ENCODE results near the gene PIK3R5. TPM values are rescaled to one million over a fixed set of nuclear protein-coding genes. Genes with fewer than 3 reads are reported as not detected.
"Not testable (repeated sequence)": the region's sequence is repeated elsewhere in the genome, so short reads cannot be mapped to it uniquely, and the experiment has no call there.

Gene PIK3R5
- total RNA-seq, 3 donors from 2014 or later: 8.4 to 17.8 (median 13.6) TPM

- H3K4me1 Mint-ChIP-seq (ENCODE audit: low read depth): peaks cover 10% of the 10 kb centered on the region
Observed at GRCh38 chr17:8997994-8998628, 32.6 kb upstream of the PIK3R5 start.

DNA sequence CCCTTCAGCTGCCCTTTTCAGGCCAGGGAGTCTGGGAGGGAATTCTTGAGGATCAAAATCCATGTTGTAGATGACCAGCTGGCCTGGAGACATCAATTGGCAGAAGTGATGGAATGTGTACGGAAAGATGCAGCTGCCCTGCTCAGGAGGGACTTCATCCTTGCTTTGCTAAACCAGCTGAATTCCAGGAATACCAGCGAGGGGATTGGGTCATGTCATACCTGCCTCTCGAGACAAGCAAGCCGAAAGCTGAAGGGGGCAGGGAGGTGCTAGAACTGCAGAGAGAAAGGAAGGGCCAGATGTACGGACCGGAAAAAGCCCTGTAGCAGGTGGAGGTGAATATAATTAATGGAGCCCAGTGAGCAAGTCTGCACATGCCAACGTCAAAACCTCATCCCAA, 30.2 kb upstream of the PIK3R5 start:
- DNase-seq (no peak), ATAC-seq (no peak)
- H3K9me3 Mint-ChIP-seq: no peaks in the 10 kb centered on the region
- H3K4me1 Mint-ChIP-seq (ENCODE audit: low read depth): peaks cover 4% of the 10 kb centered on the region
- no peaks in the 10 kb centered on the region for H3K36me3 Mint-ChIP-seq (ENCODE audit: insufficient read depth)
- H3K27me3 Mint-ChIP-seq (ENCODE audit: low read depth): peaks cover 12% of the 10 kb centered on the region
- no peak overlapping the region for H3K4me3 Mint-ChIP-seq

More at GRCh38 chr17:8997994-8998628, 32.6 kb upstream of the PIK3R5 start:
- DNase-seq (peak; percentile 79), ATAC-seq (peak; percentile 72 to 77)
- no peaks in the 10 kb centered on the region for H3K9me3 Mint-ChIP-seq
- H3K27me3 Mint-ChIP-seq (ENCODE audit: low read depth): peaks cover 30% of the 10 kb centered on the region
- H3K36me3 Mint-ChIP-seq (ENCODE audit: insufficient read depth): no peaks in the 10 kb centered on the region
- H3K4me3 Mint-ChIP-seq: no peak overlapping the region

DNA sequence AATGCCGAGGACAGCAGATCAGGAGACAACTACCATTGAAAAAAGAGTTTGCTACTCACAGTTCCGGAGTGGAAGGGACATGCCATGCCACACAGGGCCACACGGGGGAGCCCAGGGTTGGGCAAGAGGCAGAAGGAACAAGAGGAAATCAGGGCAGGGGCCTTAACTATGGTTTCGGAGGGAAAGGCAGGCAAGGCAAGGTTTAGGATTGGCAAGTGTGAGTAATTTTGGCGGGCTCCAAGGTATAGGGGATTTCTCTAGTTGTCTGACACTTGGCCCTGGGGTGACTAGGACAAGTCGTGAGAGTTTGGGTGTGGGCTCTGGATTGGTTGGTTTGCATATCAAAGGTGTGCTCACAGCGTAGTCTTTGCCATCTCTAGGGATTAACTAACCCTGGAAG, 28.8 kb upstream of the PIK3R5 start:
- DNase-seq (peak; percentile 56), ATAC-seq (peak; percentile 36 to 54)
- H3K9me3 Mint-ChIP-seq: no peaks in the 10 kb centered on the region
- peaks cover 4% of the 10 kb centered on the region for H3K4me1 Mint-ChIP-seq (ENCODE audit: low read depth)
- peaks cover 2% of the 10 kb centered on the region for H3K27me3 Mint-ChIP-seq (ENCODE audit: low read depth)
- H3K36me3 Mint-ChIP-seq (ENCODE audit: insufficient read depth): no peaks in the 10 kb centered on the region
- no peak overlapping the region for H3K4me3 Mint-ChIP-seq

- Mint-ChIP-seq H3K4me3 (no peak overlapping the region), H3K27me3 (ENCODE audit: low read depth) (no peaks in the 10 kb centered on the region), H3K36me3 (ENCODE audit: insufficient read depth) (no peaks in the 10 kb centered on the region), H3K9me3 (peaks cover 5% of the 10 kb centered on the region), H3K4me1 (ENCODE audit: low read depth) (peaks cover 4% of the 10 kb centered on the region)
- peak; percentile 72 to 77 for ATAC-seq
- peak; percentile 63 for DNase-seq
Observed at GRCh38 chr17:8991514-8992285, 26.2 kb upstream of the PIK3R5 start.

GRCh38 chr17:8988263-8988935, 22.9 kb upstream of the PIK3R5 start:
- H3K4me3 Mint-ChIP-seq; H3K9me3 Mint-ChIP-seq; DNase-seq; H3K27me3 Mint-ChIP-seq (ENCODE audit: low read depth); ATAC-seq; H3K36me3 Mint-ChIP-seq (ENCODE audit: insufficient read depth): not testable (repeated sequence)
- H3K4me1 Mint-ChIP-seq (ENCODE audit: low read depth): peaks cover 15% of the 10 kb centered on the region

DNA sequence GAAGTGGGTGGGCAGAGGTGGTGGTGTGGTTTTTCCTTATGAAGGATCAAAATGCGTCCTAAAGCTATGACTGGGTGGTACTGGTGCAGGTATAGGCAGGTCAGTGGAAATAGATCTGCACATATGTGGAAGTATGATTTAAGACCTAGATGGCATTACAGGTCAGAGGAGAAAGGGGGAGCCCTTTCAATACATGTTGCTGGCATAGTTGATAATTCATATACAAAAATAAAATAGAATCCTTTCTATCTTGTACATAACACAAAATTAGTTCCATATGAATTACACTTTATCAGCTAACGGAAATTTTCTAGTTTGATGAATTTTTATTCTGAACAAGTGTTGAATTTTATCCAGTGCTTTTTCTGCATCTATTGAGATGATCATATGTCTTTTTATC, 20.8 kb upstream of the PIK3R5 start:
- H3K4me1 Mint-ChIP-seq (ENCODE audit: low read depth): peaks cover 13% of the 10 kb centered on the region
- ATAC-seq: no peak
- no peak overlapping the region for H3K4me3 Mint-ChIP-seq
- no peaks in the 10 kb centered on the region for H3K27me3 Mint-ChIP-seq (ENCODE audit: low read depth)
- DNase-seq: no peak
- no peaks in the 10 kb centered on the region for H3K36me3 Mint-ChIP-seq (ENCODE audit: insufficient read depth)
- peaks cover 5% of the 10 kb centered on the region for H3K9me3 Mint-ChIP-seq

DNA sequence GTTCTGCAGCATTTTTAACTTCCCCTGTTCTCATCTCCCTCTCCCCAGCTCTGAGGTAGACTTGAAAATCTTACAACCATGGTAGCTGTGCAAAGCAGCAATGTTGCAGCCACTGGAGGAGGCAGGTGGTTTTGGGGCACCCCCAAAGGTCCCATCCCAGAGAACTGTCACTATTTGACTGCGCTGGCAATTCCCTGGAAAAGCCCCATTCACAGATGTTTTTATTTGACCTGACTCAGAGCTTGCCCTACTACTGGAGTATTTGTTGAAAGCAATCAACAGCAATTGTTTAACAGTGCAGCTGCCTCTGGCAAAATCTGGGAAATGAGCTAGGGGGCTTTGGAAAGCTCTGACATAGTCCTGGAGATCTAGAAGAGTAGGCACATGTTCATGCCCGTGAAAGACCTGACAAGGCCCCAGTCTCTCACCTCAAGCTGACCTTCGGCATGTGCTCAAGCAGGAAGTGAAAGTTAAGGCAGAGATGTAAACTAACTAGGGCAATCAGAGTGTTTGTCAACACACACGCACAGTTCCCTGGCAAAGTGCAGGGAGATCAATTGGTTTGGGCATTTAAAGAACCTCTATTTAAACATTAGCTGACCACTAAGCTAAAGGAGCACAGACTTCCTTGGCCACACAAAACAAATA, 19.7 kb upstream of the PIK3R5 start:
- ATAC-seq: no peak
- peaks cover 12% of the 10 kb centered on the region for H3K4me1 Mint-ChIP-seq (ENCODE audit: low read depth)
- no peak for DNase-seq

DNA sequence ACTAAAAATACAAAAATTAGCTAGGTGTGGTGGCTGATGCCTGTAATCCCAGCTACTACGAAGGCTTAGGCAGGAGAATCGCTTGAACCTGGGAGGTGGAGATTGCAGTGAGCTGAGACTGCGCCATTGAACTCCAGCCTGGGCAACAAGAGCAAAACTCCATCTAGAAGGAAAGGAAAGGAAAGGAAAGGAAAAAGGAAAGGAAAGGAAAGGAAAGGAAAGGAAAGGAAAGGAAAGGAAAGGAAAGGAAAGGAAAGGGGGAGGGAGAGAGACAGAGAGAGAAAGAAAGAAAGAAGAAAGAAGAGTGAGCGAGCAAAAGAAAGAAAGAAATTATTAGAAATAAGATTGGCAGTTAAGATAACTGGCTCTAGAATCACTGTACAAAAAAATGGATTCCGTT, 18.7 kb upstream of the PIK3R5 start:
- not testable (repeated sequence) for H3K4me3 Mint-ChIP-seq; H3K9me3 Mint-ChIP-seq; ATAC-seq; H3K36me3 Mint-ChIP-seq (ENCODE audit: insufficient read depth); H3K27me3 Mint-ChIP-seq (ENCODE audit: low read depth); DNase-seq
- H3K4me1 Mint-ChIP-seq (ENCODE audit: low read depth): peaks cover 12% of the 10 kb centered on the region

More for the DNA sequence above, 19.7 kb upstream of the PIK3R5 start:
- Mint-ChIP-seq H3K4me3 (no peak overlapping the region), H3K36me3 (ENCODE audit: insufficient read depth) (no peaks in the 10 kb centered on the region), H3K9me3 (peaks cover 5% of the 10 kb centered on the region), H3K27me3 (ENCODE audit: low read depth) (no peaks in the 10 kb centered on the region)

GRCh38 chr17:8981443-8981842, 15.9 kb upstream of the PIK3R5 start:
- Mint-ChIP-seq H3K4me1 (ENCODE audit: low read depth) (peaks cover 12% of the 10 kb centered on the region), H3K36me3 (ENCODE audit: insufficient read depth) (no peaks in the 10 kb centered on the region), H3K9me3 (no peaks in the 10 kb centered on the region), H3K4me3 (no peak overlapping the region), H3K27me3 (ENCODE audit: low read depth) (no peaks in the 10 kb centered on the region)
- DNase-seq (no peak), ATAC-seq (no peak)

DNA sequence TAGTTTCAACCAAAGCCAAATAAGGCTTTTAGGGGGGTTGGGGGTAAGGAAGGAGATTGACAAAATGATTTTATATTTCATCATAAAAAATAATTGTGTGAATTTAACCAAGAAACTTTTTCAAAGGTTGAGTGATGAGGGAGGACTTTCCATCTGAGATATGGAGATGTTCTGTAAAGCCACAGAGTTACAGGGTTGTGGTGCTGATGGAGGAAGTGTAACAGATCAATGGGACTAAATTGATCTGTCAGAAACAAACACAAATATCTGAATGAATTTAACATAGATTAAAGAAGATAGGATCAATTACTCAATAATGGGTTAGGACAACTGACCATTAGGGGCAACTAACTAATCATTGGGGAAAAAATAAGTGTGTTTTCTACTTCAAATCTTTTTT, 14.2 kb upstream of the PIK3R5 start:
- Mint-ChIP-seq H3K9me3 (no peaks in the 10 kb centered on the region), H3K4me1 (ENCODE audit: low read depth) (no peaks in the 10 kb centered on the region), H3K27me3 (ENCODE audit: low read depth) (no peaks in the 10 kb centered on the region), H3K4me3 (no peak overlapping the region), H3K36me3 (ENCODE audit: insufficient read depth) (no peaks in the 10 kb centered on the region)
- no peak for ATAC-seq
- DNase-seq: no peak

DNA sequence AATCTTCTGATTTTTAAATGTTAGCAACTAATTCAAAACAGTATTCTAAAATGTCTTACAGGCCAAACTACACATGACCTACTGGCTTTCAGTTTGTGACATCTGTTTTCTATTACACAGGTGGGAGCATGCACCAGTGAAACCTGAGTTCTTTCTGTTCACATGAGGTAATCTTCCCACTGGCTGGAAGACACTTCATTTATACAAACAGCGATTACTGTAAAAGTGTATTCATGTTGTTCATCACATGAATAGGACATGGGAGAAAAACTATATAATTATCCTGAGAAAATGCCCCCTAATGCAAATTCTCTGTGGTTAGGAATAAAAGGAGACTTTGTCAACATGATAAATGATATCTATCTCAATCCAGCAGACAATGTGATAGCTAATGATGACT, 11.1 kb upstream of the PIK3R5 start:
- H3K4me1 Mint-ChIP-seq (ENCODE audit: low read depth): no peaks in the 10 kb centered on the region
- ATAC-seq (no peak), DNase-seq (no peak)
- H3K9me3 Mint-ChIP-seq: no peaks in the 10 kb centered on the region
- H3K36me3 Mint-ChIP-seq (ENCODE audit: insufficient read depth): no peaks in the 10 kb centered on the region
- no peaks in the 10 kb centered on the region for H3K27me3 Mint-ChIP-seq (ENCODE audit: low read depth)
- no peak overlapping the region for H3K4me3 Mint-ChIP-seq

DNA sequence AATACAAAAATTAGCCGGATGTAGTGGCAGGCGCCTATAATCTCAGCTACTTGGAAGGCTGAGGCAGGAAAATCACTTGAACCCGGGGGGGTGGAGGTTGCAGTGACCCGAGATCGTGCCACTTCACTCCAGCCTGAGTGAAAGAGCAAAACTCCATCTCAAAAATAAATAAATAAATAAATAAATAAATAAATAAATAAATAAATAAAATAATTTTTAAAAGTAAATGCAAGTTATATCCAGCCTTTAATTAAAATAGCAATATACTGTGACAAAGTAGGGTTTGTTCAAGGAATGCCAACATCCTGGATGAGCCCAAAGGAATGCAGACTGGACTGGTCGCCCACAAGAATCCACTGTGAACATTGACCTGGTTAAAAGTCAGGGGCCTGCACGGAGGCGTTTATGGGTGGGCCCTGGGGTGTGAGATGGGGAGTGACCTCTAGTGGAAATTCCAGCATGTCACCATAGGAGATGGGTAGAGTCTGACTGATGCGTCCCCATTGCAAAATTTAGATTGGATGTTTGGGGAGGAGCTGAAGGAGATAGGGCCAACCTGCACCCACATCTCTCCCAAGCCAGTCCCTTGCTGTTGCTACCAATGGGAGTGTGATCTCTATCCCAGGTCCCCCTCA, 9.7 kb upstream of the PIK3R5 start:
- Mint-ChIP-seq H3K4me3 (no peak overlapping the region), H3K36me3 (ENCODE audit: insufficient read depth) (no peaks in the 10 kb centered on the region), H3K9me3 (peaks cover 5% of the 10 kb centered on the region), H3K4me1 (ENCODE audit: low read depth) (no peaks in the 10 kb centered on the region), H3K27me3 (ENCODE audit: low read depth) (no peaks in the 10 kb centered on the region)
- ATAC-seq (no peak), DNase-seq (no peak)

GRCh38 chr17:8969901-8970300, 4.4 kb upstream of the PIK3R5 start:
- H3K27me3 Mint-ChIP-seq (ENCODE audit: low read depth): no peaks in the 10 kb centered on the region
- H3K4me1 Mint-ChIP-seq (ENCODE audit: low read depth): peaks cover 12% of the 10 kb centered on the region
- peaks cover 21% of the 10 kb centered on the region for H3K9me3 Mint-ChIP-seq
- no peak overlapping the region for H3K4me3 Mint-ChIP-seq
- peaks cover 8% of the 10 kb centered on the region for H3K36me3 Mint-ChIP-seq (ENCODE audit: insufficient read depth)
- no peak for ATAC-seq
- DNase-seq: no peak

DNA sequence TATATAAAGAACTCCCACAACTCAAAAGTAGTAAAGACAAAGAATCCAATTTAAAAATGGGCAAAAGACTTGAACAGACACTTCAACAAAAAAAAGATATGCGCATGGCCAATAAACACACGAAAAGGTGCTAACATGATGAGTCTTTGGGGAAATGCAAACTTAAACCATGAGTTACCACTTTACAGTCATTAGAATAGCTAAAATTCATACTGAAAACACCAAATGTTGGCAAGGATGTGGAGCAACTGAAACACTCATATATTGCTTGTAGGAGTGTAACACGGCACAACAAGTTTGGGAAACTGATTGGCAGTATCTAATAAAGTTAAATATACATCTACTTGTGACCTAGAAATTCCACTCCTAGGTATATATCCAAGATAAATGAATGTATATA, 3.0 kb upstream of the PIK3R5 start:
- ATAC-seq: no peak
- Mint-ChIP-seq H3K9me3 (peaks cover 21% of the 10 kb centered on the region), H3K27me3 (ENCODE audit: low read depth) (no peaks in the 10 kb centered on the region), H3K4me3 (no peak overlapping the region), H3K36me3 (ENCODE audit: insufficient read depth) (peaks cover 11% of the 10 kb centered on the region), H3K4me1 (ENCODE audit: low read depth) (peaks cover 23% of the 10 kb centered on the region)
- DNase-seq: no peak

All from activated T-cell treated with anti-CD3 and anti-CD28 coated beads, Interleukin-2, amount 50 U/mL, for 4 hours (primary cell).